H1 (cell line): Measurements from ENCODE around the gene MSS51. TPM values are rescaled to one million over a fixed set of nuclear protein-coding genes. Genes with fewer than 3 reads are reported as not detected.

Experiments
- CTCF ChIA-PET: fragments of 300-600 bp; sonication (Branson Sonifier 250); formaldehyde crosslinking; loops from one replicate; lab custom pipeline; 2021; ENCODE audit not compliant: partially characterized antibody; lab: Charles Lee
- POLR2A ChIA-PET: fragments of 300-600 bp; sonication (Branson Sonifier 250); formaldehyde crosslinking; loops from one replicate; lab custom pipeline; 2021; ENCODE audit warnings: inconsistent platforms; ENCODE audit not compliant: partially characterized antibody; lab: Charles Lee
- DNase-seq, 2 experiments: peaks; one replicate each; pipeline versions ENCODE4 v3.0.0 to v3.0.0-alpha.2; 2010 to 2022; ENCODE audit warnings: low spot score in 2 of 2, low read depth in 1 of 2, mixed read lengths in 1 of 2
- FAIRE-seq: peaks from 2 replicates; lab custom pipeline; 2011; peaks lifted over from hg19 to GRCh38; lab: Jason Lieb, UNC
- H2AFZ ChIP-seq: 2 replicates; pipeline ENCODE4 v1.8.1; 2012; ENCODE audit warnings: low read length, inconsistent platforms
- H2AK5ac ChIP-seq: 2 replicates; pipeline ENCODE4 v1.6.1; 2013; ENCODE audit warnings: low read depth, low read length
- H2BK120ac ChIP-seq: replicated peaks from 2 replicates; pipeline ENCODE3; 2013; ENCODE audit warnings: low read depth, low read length, inconsistent platforms
- H2BK12ac ChIP-seq: 2 replicates; pipeline ENCODE4 v1.6.1; 2013; ENCODE audit warnings: low read depth, low read length
- H2BK15ac ChIP-seq: 2 replicates; pipeline ENCODE4 v1.6.1; 2013; ENCODE audit warnings: low read length
- H2BK20ac ChIP-seq: 2 replicates; pipeline ENCODE4 v1.6.1; 2013; ENCODE audit warnings: low read length
- H2BK5ac ChIP-seq: 2 replicates; pipeline ENCODE4 v1.6.1; 2013; ENCODE audit warnings: low read depth, low read length
- H3K14ac ChIP-seq: 2 replicates; pipeline ENCODE4 v1.6.1; 2013; ENCODE audit warnings: inconsistent platforms; ENCODE audit not compliant: insufficient read length
- H3K18ac ChIP-seq: 2 replicates; pipeline ENCODE4 v1.6.1; 2013; ENCODE audit warnings: low read length; ENCODE audit errors: extremely low read depth
- H3K23ac ChIP-seq: 2 replicates; pipeline ENCODE4 v1.6.1; 2013; ENCODE audit warnings: inconsistent platforms; ENCODE audit not compliant: insufficient read length
- H3K23me2 ChIP-seq: 2 replicates; pipeline ENCODE4 v1.6.1; 2013; ENCODE audit warnings: low read depth, low read length
- H3K27ac ChIP-seq: 2 replicates; pipeline ENCODE4 v1.6.1; 2011; ENCODE audit warnings: low read depth, low read length, inconsistent platforms
- H3K27me3 ChIP-seq, 4 experiments: replicated peaks in 1 of 4; 1 replicate in 1 of 4; 2 replicates in 3 of 4; pipeline versions ENCODE4 v1.6.1 to v1.8.1; 2011 to 2013; ENCODE audit warnings: low read length in 3 of 4, mild to moderate bottlenecking in 3 of 4, inconsistent platforms in 2 of 4, mixed read lengths in 2 of 4, moderate library complexity in 1 of 4; ENCODE audit not compliant: control insufficient read depth in 3 of 4, insufficient read depth in 3 of 4; ENCODE audit errors: extremely low read depth in 1 of 4
- H3K36me3 ChIP-seq, 4 experiments: 2 replicates each; pipeline versions ENCODE4 v1.6.1 to v1.8.1; 2011 to 2013; ENCODE audit warnings: mild to moderate bottlenecking in 4 of 4, low read length in 3 of 4, moderate library complexity in 2 of 4, control low read depth in 1 of 4, inconsistent platforms in 1 of 4; ENCODE audit not compliant: insufficient read depth in 4 of 4, control insufficient read depth in 2 of 4
- H3K4ac ChIP-seq: replicated peaks from 2 replicates; pipeline ENCODE3; 2013; ENCODE audit warnings: low read length, low read depth, mixed read lengths, inconsistent platforms; ENCODE audit not compliant: insufficient read length
- H3K4me1 ChIP-seq, 4 experiments: replicated peaks in 1 of 4; 1 replicate in 1 of 4; 2 replicates in 3 of 4; pipeline versions ENCODE4 v1.6.1 to v1.8.1; 2011 to 2013; ENCODE audit warnings: low read length in 3 of 4, inconsistent platforms in 2 of 4, mixed read lengths in 1 of 4; ENCODE audit not compliant: insufficient read depth in 4 of 4, control insufficient read depth in 3 of 4
- H3K4me2 ChIP-seq, 2 experiments: 2 replicates each; pipeline versions ENCODE4 v1.6.1 to v1.8.1; 2011 to 2013; ENCODE audit warnings: low read depth in 2 of 2, low read length in 2 of 2, control low read depth in 1 of 2, inconsistent platforms in 1 of 2, mild to moderate bottlenecking in 1 of 2; ENCODE audit not compliant: insufficient read depth in 1 of 2
- H3K4me3 ChIP-seq, 4 experiments: fragments of 200-600, 300-600 bp in 1 of 4; sonication (generic), shearing (Covaris generic), sonication (Bioruptor Twin) in 1 of 4; 2 replicates each; pipeline versions ENCODE4 v1.5.1 to v1.8.1; 2011 to 2016; ENCODE audit warnings: low read length in 4 of 4, low read depth in 3 of 4, control low read depth in 2 of 4, inconsistent platforms in 2 of 4, mild to moderate bottlenecking in 2 of 4, mixed read lengths in 1 of 4, moderate library complexity in 1 of 4; ENCODE audit not compliant: insufficient read depth in 2 of 4; ENCODE audit errors: extremely low read depth in 1 of 4
- H3K56ac ChIP-seq: replicated peaks from 2 replicates; pipeline ENCODE3; 2013; ENCODE audit warnings: low read depth, mild to moderate bottlenecking, mixed read lengths, low read length, inconsistent platforms; ENCODE audit not compliant: insufficient read length
- H3K79me1 ChIP-seq: 2 replicates; pipeline ENCODE4 v1.6.1; 2013; ENCODE audit warnings: low read depth, low read length, control low read depth
- H3K79me2 ChIP-seq, 2 experiments: 2 replicates each; pipeline versions ENCODE4 v1.6.1 to v1.8.1; 2012 to 2013; ENCODE audit warnings: low read length in 2 of 2, mild to moderate bottlenecking in 2 of 2, inconsistent platforms in 1 of 2; ENCODE audit not compliant: insufficient read depth in 2 of 2, control insufficient read depth in 1 of 2
- H3K9ac ChIP-seq, 4 experiments: replicated peaks in 1 of 4; 1 replicate in 1 of 4; 2 replicates in 3 of 4; pipeline versions ENCODE4 v1.6.1 to v1.8.1; 2011 to 2013; ENCODE audit warnings: low read depth in 3 of 4, low read length in 3 of 4, control low read depth in 2 of 4, mild to moderate bottlenecking in 2 of 4, moderate library complexity in 2 of 4, inconsistent platforms in 1 of 4; ENCODE audit errors: extremely low read depth in 1 of 4
- H3K9me3 ChIP-seq, 2 experiments: 2 replicates each; pipeline versions ENCODE4 v1.6.1 to v1.8.1; 2012 to 2013; ENCODE audit warnings: mild to moderate bottlenecking in 2 of 2, moderate library complexity in 2 of 2, control low read depth in 1 of 2, inconsistent platforms in 1 of 2, low read depth in 1 of 2, low read length in 1 of 2, mixed read lengths in 1 of 2; ENCODE audit not compliant: insufficient read depth in 2 of 2
- H4K20me1 ChIP-seq, 2 experiments: replicated peaks in 1 of 2; 2 replicates each; pipeline versions ENCODE3 to v1.8.1; 2011 to 2013; ENCODE audit warnings: inconsistent platforms in 2 of 2, low read length in 2 of 2, mild to moderate bottlenecking in 1 of 2; ENCODE audit not compliant: insufficient read depth in 2 of 2, control insufficient read depth in 1 of 2
- H4K5ac ChIP-seq: 2 replicates; pipeline ENCODE4 v1.6.1; 2013; ENCODE audit warnings: low read length, low read depth, mixed read lengths, inconsistent platforms; ENCODE audit not compliant: insufficient read length
- H4K8ac ChIP-seq: 2 replicates; pipeline ENCODE4 v1.8.0; 2013; ENCODE audit warnings: mild to moderate bottlenecking, moderate library complexity, low read length, inconsistent platforms; ENCODE audit not compliant: insufficient read depth; ENCODE audit errors: extremely low read depth
- H4K91ac ChIP-seq: replicated peaks from 2 replicates; pipeline ENCODE3; 2013; ENCODE audit warnings: low read length, mixed read lengths, inconsistent platforms; ENCODE audit not compliant: insufficient read length
- BACH1 ChIP-seq: IDR thresholded peaks from 2 replicates; pipeline ENCODE4 v1.6.1; 2012; ENCODE audit warnings: low read length, improper control_type of control experiment
- SRF ChIP-seq: IDR thresholded peaks from 2 replicates; pipeline ENCODE4 v1.6.1; 2011; ENCODE audit warnings: mild to moderate bottlenecking, low read depth, low read length, moderate library complexity
- WGBS, 2 experiments: shearing (Covaris generic) in 1 of 2; methylation state at CpG; one replicate each; pipeline versions ENCODE4 v1.1.6 to v1.1.7; 2013 to 2015; ENCODE audit warnings: low lambda C conversion rate in 2 of 2, mixed read lengths in 2 of 2, inconsistent platforms in 1 of 2, low coverage in 1 of 2, missing lambda C conversion rate in 1 of 2; ENCODE audit not compliant: insufficient replicate concordance in 2 of 2, insufficient coverage in 1 of 2, insufficient read length in 1 of 2; ENCODE audit errors: extremely low coverage in 1 of 2, missing lambda C conversion rate in 1 of 2; 5-methylcytosine and 5-hydroxymethylcytosine counted together
- polyA plus RNA-seq, 7 experiments: library from polyadenylated mRNA; depleted of rRNA in 3 of 7; stranded (reverse) in 5 of 7; unstranded in 2 of 7; fragments of >200 nt in 5 of 7; fragments of 200-250 nt in 2 of 7; gene quantifications; 1 replicate in 5 of 7; 2 replicates in 1 of 7; 4 replicates in 1 of 7; pipeline versions ENCODE4 v1.2.1 to v1.2.3, GENCODE V29; 2011 to 2013; ENCODE audit warnings: missing spikeins in 2 of 7, mixed read lengths in 2 of 7
- total RNA-seq: library from RNA; stranded (reverse); fragmentation: NEBNext Ultra II Directional; extraction: Animal tissue kit (Norgen Biotek cat#: 25700); gene quantifications from 2 replicates; pipeline ENCODE4 v1.2.1, GENCODE V29; 2021

Gene MSS51
- total and polyA plus RNA-seq, 2 of the 8 experiments (the other 6 are each of a cell fraction or from before 2014, with no cell fraction given): 1.5 to 1.7 TPM

DNA sequence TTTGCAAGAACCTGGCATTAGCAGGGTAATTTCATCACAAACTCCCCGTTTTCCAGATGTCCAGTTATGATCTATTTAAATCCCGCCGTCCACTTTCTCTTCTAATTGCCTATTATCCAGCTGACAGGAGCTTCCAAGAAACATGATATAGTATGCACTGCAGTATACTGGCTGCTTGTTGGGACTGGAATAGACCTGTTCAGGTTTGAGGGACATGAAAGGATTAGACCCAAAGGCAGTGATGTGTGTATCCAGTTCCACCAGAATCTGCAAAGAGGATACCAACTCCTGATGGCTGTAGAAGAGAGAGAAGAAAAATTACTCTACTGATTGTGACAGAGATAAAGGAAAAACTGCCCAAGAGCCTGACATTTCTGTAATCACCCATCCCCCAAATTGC is 8.9 kb downstream of the MSS51 start:
- Histone ChIP-seq H2AFZ (no peak overlapping the region), H3K36me3 (peaks cover 0 to 18% (median 3%) of the 10 kb centered on the region in 4 experiments; a peak in 4 of 8 replicates), H3K9me3 (no peaks in the 10 kb centered on the region), H2BK120ac (no peak overlapping the region), H4K91ac (no peak overlapping the region), H3K18ac (no peak overlapping the region), H3K23me2 (no peaks in the 10 kb centered on the region), H3K4ac (no peak overlapping the region), H2BK20ac (no peak overlapping the region), H2BK12ac (no peak overlapping the region), H4K20me1 (no peaks in the 10 kb centered on the region), H3K56ac (no peak overlapping the region), H2BK5ac (no peak overlapping the region), H3K9ac (no peak overlapping the region), H4K8ac (no peak overlapping the region), H3K4me2 (no peak overlapping the region), H4K5ac (no peak overlapping the region), H3K27me3 (no peaks in the 10 kb centered on the region), H3K23ac (no peak overlapping the region), H2BK15ac (no peak overlapping the region), H3K27ac (no peak overlapping the region), H3K79me2 (no peaks in the 10 kb centered on the region), H3K4me1 (no peaks in the 10 kb centered on the region), H2AK5ac (no peak overlapping the region), H3K4me3 (no peak overlapping the region), H3K14ac (no peak overlapping the region), H3K79me1 (no peaks in the 10 kb centered on the region)
- ChIA-PET POLR2A (interaction anchor here (4.7 kb wide), 1 partner anchor 10 kb away, joined by 17 read pairs; the partner anchor contains the start of gene ANXA7), CTCF (no interaction called here)
- no peak for DNase-seq
- WGBS, 2 experiments: 90% methylated on average over 3 of the region's 3 CpGs; no CpG with 5 or more reads in 1 of the 2 experiments
- FAIRE-seq: no peak
- TF ChIP-seq BACH1: no peak
- TF ChIP-seq SRF: no peak
